Smooth muscle cell of the brain vasculature (primary cell): Measurements from ENCODE around the gene KLF7.

Experiments used
- DNase-seq: peaks from one replicate; pipeline ENCODE4 v3.0.0-alpha.2; 2012; ENCODE audit warnings: low read depth, low spot score

Gene KLF7

DNA sequence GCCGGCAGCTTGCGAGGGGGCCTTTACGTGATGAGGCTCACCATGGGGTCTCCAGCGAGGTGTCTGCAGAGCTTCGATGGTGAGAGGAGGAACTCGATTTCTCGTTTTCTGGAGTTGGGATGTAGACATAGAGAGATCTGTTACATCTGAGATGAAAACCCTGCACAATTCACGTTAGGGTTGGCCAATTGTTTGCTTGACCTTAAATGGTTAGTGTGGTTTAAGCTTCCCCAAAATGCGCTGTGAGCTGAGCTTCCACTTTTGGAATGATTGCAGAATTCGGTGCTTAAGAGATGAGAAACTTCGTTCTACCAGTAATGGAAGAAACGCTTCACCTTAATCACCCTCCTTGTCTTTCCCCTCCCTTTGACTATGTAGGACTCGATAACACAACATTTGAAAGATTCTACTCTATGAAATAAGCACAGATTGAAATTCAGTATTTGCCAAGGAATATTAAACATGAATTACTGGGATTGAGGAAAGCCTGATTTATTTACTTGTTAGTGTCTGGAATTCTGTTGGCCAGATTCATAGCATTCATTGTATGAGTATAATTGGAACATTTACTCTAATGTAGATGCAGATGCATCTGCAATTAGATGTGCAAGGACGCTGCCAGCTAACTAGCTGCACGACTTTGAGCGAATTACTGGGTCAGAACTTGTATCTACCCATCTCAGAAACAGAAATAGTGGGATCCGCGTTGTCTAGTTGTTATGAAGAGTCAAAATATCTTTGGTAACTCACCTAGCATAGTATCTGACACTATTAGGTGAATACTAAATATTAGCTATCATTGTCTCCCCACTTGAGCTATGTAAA lies 1.6 kb upstream of the KLF7 start:
- no peak for DNase-seq

DNA sequence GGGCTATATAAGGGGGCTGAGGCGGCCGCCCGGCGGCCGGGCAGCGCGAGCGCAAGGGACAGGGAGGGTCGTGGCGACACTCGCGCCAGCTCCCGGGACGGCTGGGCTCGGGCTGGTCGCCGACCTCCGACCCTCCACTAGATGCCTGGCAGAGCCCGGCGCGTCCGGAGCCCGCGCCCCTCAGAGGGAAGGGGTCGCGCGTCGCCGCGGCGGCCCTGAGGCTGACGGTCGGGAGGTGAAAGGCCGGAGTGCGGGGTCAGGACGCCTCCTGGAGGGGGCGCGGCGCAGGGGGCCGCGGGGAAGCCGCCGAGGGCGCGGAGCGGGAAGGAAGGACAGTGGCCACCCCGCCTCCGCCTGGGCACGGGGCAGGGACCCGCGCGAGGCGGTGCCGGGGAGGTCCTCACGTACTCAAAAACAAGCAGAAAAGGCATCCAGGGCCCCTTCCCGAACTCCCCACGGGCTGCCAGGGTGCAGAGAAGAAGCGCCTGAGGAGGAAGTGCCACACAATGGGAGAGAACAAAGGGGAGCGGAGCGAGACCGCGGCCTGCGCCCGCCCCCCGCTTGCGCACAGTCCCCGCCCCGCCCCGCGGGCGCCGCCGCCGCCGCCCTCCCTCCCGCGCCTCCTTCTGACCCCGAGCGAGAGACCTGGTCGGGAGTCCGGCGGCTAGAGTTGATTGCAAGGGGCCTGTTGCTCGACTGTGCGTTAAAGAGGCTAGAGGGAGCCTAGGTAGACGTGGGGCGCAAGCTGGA lies 776 bp upstream of the KLF7 start:
- DNase-seq: no peak

DNA sequence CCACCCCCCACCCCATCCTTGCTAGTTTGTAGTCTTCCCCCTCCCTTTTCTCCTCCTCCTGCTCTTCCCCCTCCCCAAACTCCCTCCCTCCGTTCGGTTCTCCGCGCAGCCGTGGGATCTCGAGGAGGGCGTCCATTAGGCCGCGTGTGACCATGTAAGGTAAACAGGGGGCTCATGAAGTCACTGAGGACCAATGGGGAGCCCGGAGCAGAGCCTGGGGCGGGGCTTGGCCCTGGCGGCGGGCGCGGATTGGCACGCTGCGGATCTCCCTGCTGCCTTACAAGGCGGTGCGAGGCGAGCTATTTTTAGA lies 246 bp upstream of the KLF7 start:
- DNase-seq: peak; percentile 99

DNA sequence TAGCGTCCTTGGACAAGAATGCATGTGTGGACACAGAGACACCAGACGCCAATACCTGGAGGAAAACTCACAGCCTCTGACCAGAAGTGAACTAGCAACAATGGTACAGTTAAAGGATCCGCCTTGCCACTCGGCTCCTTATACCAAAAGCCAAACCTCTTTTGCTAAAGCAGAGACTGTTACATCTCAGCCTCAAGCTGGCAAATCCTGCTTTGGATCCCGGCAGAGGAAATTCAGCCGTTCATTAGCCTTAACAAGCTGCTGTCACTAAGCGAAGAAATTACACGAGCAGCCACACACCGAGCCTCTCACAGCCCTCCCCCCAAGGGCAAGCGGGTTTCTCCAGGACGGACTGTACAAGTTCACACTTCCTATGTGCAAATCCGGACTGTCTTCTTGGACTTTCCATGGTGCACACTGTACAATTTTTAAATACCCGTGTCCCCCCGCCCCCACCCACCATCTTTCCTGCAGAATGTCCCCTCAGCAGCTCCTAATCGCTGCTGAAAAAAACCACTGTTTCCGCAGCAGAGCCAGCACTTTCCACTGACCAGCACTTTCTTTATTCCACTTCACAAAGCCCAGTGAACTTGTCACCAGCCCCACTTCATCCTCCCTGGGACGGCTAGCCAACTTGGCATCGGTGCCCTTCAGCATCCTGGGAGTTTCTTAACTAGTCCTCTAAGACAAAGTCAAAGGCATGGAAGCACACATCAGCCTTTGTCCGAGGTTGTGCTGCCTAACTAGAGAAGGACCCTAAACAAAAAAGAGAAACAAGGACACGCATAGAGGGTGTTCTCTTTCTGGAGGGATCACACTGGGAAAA lies 1.5 kb downstream of the KLF7 start:
- no peak for DNase-seq

DNA sequence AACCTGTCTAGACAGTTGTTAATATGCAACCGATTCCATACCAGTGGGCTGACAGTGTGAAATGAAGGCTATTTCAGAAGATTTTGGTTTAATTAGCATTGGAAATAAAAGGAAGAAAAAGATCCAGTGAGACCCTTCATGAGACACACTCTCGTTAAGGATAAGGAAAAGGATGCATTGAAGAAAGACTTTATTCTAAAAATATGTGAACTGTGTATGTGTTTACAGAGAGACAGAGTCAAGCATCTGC lies 2.1 kb downstream of the KLF7 start:
- no peak for DNase-seq

DNA sequence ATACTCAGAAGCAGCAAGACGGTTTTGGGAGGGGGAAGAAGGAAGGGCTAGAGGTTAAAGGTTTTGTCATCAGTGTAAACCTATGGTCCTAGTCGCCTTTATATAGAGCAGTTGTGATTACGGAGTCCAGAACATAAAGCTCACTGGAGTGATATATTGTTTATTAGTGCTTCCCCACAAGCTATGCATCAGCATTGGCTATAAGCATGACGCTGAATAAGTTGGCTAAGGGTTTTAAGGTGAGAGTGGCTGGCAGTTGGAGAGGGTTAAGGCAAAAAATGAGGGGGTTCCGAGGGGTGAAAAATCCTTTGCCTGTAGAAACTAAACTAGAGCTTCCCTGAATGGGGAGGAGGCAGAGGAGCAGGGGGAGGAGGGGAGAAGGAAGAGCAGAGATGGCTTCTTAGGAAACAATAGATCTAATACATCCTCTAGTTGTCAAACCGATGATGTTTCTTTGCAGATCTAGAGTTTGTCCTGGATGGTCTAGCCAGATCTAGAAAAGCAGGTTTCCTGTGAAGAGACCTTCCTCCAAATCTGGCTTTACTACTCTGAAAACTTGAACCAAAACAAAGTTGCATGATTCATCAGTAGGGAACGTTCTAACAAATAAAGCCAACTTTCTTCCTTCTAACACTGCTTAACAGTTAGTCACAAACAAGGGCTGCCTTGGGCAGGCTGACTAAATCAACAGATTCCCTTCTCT lies 2.5 kb downstream of the KLF7 start:
- DNase-seq: no peak

DNA sequence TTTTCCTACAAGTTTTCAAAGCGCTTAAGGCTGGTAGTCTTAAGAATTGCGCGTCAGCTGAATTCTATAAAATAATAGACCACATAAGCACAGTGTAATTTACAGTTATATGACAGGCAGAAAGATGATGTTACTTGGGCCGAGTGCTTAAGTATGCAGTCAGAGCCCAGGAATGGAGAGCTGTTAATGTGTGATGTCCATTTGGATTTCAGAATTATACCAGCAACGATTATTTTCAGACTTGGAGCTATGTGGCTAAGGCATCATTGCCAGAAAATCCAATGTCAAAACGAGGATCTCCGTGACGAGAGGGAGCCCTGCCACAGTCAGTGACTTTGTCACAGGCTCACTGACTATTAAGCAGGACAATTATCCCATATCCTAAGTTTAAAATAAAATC lies 3.4 kb downstream of the KLF7 start:
- no peak for DNase-seq

DNA sequence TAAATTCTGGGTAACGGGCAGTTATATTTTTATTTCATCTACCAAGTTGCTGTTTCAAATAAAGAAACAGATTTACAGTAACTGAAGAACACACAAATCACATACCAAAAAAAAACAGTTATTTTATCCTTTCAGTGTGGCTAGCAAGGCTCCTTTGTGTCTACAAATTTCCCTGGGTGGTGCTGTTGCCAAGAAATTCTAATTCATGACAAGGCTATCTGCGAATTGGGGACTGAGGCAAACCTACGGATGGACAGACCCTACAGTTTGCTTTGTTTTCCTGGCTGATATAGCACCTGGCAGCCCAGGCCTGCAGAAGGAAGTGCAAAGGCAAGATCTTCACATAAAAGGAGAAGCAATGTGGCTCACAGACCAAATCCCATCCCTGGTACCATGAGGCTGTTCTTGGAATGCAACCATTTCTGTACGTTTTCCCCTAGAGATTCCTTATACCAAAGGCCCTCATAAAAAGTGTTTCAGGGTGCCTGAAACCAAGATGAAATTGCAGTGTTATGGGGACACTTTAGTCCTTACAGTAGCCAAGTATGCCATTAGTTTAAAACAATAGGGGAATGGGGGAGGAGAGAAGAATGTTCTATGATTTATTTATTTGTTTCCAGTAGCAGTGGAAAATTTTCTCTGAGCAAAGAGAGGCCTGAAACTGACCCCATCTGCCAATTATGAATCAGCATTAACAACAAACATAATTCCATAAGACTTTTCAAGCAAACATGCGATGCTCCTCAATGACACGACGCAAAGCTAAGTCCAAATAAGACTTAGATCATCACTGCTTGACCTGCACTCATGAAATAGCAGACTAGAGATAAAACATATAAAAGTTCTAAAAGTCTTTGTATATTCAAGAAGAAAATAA lies 4.3 kb downstream of the KLF7 start:
- DNase-seq: no peak

DNA sequence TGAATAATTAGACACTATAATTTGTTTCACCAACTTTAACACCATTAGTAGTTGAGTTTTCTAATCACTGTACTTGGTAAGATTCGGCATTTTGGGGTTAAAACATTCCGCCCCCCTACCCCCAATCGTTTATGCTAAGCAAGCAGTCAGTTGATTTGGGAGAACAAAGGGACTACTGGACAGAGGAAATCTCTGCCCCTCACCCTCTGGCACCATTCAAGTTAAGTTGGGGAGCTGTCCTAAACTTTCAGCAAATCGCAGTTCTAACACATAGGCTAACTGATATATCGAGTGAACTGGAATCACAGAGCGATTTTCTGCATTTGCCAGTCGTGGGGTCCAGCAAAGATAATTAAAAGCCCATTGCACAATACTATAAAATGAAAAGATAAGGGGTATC lies 5.6 kb downstream of the KLF7 start:
- DNase-seq: no peak

DNA sequence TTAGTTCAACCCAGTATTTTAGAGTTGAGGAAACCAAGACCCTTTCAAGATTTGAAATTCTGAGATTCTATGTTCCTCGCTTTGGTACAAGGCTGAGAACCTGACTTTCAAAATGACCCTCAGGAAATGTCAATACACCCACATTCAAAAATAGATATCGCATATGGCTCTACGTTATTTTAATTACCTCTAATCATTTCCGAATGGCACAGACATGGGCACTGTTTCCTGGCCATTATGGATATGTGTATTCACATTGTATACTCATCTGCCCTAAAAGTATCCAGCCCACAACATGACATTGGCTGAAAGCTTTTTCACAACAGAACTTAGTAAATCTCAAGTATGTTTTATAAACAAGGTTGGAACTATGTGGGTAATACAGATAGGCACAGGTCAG lies 6.7 kb downstream of the KLF7 start:
- no peak for DNase-seq

DNA sequence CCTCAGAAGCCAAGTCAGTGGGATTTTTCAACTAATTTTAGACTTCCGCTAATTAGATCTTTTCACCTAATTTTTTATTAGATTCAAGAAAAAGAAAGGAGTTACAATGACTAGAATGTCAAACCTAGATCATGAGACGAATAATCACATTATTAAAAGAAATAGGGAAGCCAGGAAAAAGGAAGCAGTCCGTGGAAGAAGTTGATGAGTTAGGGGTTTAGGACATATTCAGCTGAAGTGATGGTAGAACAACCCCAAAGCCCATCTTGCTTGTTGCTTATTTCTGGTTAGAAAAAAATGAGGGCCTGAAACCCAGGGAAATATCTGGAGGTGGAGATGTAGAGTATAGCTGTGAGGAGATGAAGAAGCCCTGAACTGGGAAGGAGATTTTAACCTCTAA lies 8.0 kb downstream of the KLF7 start:
- DNase-seq: no peak

DNA sequence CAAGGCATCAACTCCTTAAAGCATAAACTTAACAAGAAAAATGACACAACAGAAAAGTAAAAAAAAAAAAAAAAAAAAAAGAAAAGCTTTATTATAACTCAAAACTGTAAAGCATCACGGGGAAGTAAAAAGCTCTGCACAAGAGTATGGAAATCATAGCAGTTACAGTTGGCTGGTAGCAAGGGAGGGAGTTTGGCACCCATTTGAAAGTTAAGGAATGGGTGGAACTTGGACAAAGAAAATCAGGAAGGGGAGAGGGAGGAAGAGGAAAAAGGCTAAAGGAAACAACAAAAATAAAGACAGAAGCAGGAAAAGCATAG lies 8.6 kb downstream of the KLF7 start:
- no peak for DNase-seq

DNA sequence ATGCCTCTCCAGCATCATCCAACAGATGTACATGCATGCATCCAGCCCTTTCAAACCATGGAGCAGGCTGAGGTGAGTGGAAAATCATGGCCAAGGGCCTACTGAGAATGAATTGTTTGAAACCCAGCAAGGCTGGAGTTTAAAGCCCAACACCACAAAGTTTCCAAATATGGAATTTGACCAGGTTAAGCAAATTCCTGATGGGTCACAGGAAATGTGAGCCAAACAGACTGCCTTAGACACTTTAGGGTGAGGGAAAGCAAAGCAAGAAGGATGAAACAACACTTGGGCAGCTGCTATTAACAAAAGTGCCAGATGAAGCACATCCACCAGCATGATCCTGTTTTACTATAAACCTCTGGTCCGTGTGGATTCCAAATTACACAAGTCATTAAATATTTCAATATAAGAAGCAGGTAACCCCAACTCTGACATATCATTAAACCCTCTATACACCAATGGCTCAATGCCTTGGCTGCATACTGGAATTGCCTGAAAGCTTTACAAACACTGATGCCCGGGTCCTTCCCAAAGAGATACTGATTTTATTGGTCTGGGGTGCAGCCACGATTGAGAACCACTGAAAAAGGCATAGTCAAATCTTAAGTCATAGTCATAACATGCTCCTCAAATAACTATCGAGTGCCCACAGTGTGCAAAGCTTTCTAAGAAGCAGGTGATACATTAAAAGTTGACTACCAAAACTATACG lies 9.1 kb downstream of the KLF7 start:
- no peak for DNase-seq

DNA sequence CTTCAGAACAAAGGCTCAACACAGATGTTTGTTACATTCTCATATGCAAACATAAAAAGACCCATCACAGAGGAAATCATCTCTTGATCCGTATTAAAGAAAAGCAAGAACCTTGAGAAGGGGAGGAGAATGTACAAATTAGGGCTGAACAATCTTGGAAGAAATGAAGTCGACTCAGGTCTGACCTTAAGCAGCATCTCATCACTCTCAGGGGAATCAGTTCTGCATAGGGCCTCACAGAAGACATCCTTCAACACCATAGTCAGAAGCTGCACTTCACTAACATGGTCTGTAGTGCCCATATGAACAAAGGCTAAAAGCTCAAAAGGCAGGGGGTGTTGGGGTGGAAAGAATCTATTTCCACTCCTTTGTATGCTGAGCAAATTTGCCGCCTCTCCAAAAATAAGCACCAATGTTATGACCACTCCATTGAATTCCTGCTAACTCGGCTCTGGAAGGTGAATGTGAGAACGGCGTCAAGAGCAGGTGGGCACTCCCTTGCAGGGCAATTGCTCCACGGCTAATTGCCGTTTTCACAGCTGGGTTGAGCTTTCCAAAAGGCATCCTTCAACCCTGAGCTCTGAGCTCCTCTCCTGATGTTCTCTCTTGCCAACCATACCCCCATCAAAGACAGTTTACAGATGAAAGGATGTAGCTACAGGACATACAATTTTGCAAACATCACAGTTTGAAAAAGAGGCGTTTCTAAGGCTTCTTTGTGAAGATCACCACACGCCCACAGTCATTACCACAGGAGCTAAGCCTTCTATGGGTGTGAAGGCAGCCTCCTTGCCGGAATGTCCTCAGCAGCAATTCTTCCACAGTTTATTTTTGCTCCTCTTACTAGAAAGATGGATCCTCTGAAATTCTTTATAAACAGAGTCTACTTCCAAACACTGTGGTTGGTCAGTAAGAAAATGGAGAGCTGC lies 10.0 kb downstream of the KLF7 start:
- DNase-seq: no peak

DNA sequence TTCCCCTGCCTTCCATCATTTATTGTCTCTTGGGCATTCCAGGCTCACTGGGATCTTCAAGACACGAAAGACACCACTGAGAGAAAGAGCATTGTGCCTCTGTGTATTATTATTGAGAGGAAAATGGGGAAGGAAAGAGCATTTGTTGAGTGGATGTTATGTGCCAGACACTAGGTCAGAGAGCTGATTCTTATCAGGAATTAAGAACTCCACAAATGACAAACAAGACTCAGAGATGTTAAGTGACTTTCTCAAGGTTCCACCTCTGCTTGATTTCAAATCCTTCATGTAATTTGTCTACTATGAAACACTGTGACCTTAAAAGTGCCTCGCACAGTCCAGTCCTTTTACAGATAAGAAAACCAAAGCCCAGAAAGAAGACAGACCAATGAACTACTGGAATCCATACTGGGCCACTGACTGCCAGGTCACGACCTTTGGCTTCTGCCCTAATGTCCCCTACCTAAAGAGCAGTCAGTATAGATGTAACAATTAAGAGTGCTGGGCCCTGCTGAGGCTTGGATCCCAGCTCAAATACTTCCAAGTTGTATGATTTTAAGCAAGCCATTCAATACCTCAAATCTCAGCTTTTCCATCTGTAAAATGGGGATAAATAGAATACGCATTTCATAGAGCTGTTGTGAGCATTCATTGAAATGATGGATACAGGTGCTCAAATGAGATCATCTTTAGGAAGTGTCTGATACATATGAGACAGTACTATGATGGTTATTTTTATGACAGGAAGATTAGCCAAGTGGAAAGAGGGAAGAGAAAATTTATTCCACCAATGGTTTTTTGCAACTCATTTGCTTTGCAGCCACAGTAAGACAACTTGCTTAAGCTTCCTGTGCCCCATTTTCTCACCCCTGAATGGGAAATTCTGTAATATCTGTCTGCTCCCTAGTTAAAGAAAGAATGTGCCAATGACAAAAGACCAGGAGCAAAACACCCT lies 10.9 kb downstream of the KLF7 start:
- no peak for DNase-seq

DNA sequence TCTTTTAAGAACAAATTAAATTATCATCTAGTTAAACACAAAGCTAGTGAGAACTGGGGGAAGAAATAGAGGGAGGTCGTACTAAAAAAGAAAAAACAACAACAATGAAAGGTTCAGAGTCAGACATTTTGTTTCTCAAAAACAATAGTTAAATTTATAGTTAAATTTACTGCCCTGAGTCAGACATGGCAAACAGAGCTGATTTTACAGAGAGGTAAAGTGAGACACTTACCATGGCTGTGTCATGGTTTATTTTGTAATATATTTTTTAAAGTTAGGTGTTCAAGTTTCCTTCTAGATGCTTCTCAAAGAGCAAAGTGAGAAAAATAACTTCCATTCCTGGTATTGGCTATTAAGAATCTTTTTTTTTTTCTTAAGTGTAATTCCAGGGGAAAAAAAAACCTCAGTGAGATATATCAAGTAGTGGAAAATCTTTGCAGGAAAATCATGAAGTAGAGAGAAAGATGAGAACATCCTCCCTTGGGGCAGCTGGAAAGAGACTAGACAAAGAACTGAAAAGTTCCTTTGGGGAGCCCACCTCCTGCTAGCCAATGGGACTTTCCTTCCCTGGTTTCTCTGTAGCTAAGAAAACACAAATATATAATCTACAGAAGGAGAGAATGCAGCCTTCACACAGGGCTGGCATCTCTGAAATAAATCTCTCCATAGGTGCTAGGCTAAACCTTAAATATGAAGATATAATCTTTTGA lies 12.3 kb downstream of the KLF7 start:
- no peak for DNase-seq

DNA sequence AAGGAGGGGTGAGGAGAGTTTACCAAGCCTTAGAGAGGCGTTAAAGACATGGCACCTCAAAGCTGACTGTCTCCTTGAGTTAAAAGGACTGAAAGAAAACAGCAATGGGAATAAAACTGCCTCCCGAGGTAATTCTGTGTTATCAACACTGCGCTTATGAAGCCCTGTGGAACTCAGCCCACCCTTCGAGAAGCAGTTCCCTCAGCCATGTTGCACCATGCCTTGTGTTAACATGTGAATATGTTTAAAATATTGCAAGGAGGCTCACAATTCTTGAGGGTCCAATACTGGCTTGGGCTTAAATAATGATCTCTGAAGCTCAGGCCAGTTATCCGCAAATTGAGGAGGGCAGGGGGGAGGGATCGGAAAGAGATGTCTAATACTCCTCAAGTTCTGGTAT lies 14.7 kb downstream of the KLF7 start:
- DNase-seq: no peak

DNA sequence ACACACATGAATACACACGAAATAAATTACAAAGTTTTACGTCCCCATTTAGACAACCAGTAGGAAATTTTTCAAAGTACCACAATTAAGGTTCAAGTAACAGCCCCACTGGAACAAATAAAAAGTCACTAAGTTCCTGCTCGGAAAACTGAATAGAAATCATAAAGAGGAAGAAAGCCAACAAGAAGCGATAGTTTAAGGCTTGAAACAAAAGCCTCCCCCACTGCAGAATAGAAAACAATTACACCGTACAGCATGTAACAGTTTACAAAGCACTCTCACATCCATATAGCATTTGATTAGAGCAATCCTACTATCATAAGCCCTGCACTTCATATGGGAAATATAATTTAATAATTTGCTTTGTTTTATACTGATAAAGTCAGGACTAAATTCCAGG lies 15.5 kb downstream of the KLF7 start:
- DNase-seq: no peak
